Fibroblast of lung (primary cell): ENCODE data around the gene MTA1. TPM values are rescaled to one million over a fixed set of nuclear protein-coding genes. Genes with fewer than 3 reads are reported as not detected.

Experiments used
- DNase-seq, 2 donors: peaks; one replicate each; pipeline versions ENCODE4 v3.0.0 to v3.0.0-alpha.2; 2010; ENCODE audit warnings: low read depth in 2 of 2
- H2AFZ ChIP-seq: 2 replicates; pipeline ENCODE4 v1.5.1; 2012; ENCODE audit warnings: low read length, control low read depth, inconsistent platforms
- H3K27ac ChIP-seq: 2 replicates; pipeline ENCODE4 v1.5.1; 2011; ENCODE audit warnings: low read length, control low read depth; ENCODE audit not compliant: insufficient read depth
- H3K27me3 ChIP-seq: 2 replicates; pipeline ENCODE4 v1.5.1; 2011; ENCODE audit warnings: mild to moderate bottlenecking, low read length; ENCODE audit not compliant: control insufficient read depth, insufficient read depth
- H3K36me3 ChIP-seq: 2 replicates; pipeline ENCODE4 v1.5.1; 2011; ENCODE audit warnings: low read length; ENCODE audit not compliant: control insufficient read depth, insufficient read depth
- H3K4me1 ChIP-seq: 2 replicates; pipeline ENCODE4 v1.5.1; 2011; ENCODE audit warnings: low read length; ENCODE audit not compliant: control insufficient read depth, insufficient read depth; ENCODE audit errors: extremely low read depth
- H3K4me2 ChIP-seq: 2 replicates; pipeline ENCODE4 v1.5.1; 2011; ENCODE audit warnings: low read length, control low read depth; ENCODE audit not compliant: insufficient read depth; ENCODE audit errors: extremely low read depth
- H3K4me3 ChIP-seq, 4 experiments: fragments of 200-600 bp in 1 of 4; sonication (generic) in 1 of 4; replicated peaks in 1 of 4; 2 replicates each; pipeline ENCODE4 v1.5.1; 2011 to 2016; ENCODE audit warnings: low read length in 4 of 4, low read depth in 3 of 4, mild to moderate bottlenecking in 3 of 4, control low read depth in 2 of 4, inconsistent platforms in 1 of 4, mixed read lengths in 1 of 4; ENCODE audit not compliant: insufficient read depth in 1 of 4; ENCODE audit errors: control extremely low read depth in 1 of 4
- H3K79me2 ChIP-seq: 2 replicates; pipeline ENCODE4 v1.5.1; 2012; ENCODE audit warnings: mild to moderate bottlenecking, low read length, inconsistent platforms; ENCODE audit not compliant: control insufficient read depth, insufficient read depth
- H3K9ac ChIP-seq: 2 replicates; pipeline ENCODE4 v1.5.1; 2011; ENCODE audit warnings: mild to moderate bottlenecking, low read length, control low read depth; ENCODE audit not compliant: insufficient read depth
- H3K9me3 ChIP-seq: 2 replicates; pipeline ENCODE4 v1.5.1; 2012; ENCODE audit warnings: low read depth, low read length; ENCODE audit not compliant: control insufficient read depth, insufficient read depth
- H4K20me1 ChIP-seq: 2 replicates; pipeline ENCODE4 v1.5.1; 2011; ENCODE audit warnings: low read length; ENCODE audit not compliant: control insufficient read depth, insufficient read depth; ENCODE audit errors: extremely low read depth
- EZH2 ChIP-seq: IDR thresholded peaks from 2 replicates; pipeline ENCODE4 v1.5.1; 2012; ENCODE audit warnings: low read length, control low read depth, mild to moderate bottlenecking; ENCODE audit errors: missing control alignments
- polyA plus RNA-seq, 2 donors: library from polyadenylated mRNA; depleted of rRNA in 1 of 2; stranded (reverse) in 1 of 2; unstranded in 1 of 2; fragments of >200 nt; gene quantifications; 2 replicates each; pipeline ENCODE4 v1.2.1, GENCODE V29; 2011 to 2012; ENCODE audit warnings: missing spikeins in 1 of 2
- total RNA-seq: library from RNA; depleted of rRNA; stranded (reverse); fragments of >200 nt; gene quantifications from 2 replicates; pipeline ENCODE4 v1.2.1, GENCODE V29; 2014
- TF ChIP-seq, protein P1 (sequence below), 2 donors: IDR thresholded peaks in 1 of 2; conservative IDR thresholded peaks in 1 of 2; 1 replicate in 1 of 2; 2 replicates in 1 of 2; pipeline ENCODE4 v1.5.1; 2011 to 2012; ENCODE audit warnings: low read length in 2 of 2, control low read depth in 1 of 2, inconsistent platforms in 1 of 2, low read depth in 1 of 2, mild to moderate bottlenecking in 1 of 2

The MTA1 gene
- total and polyA plus RNA-seq, 2 donors (not counting 1 experiment from before 2014, with no cell fraction given), result 28.6 to 29.7 TPM

DNA sequence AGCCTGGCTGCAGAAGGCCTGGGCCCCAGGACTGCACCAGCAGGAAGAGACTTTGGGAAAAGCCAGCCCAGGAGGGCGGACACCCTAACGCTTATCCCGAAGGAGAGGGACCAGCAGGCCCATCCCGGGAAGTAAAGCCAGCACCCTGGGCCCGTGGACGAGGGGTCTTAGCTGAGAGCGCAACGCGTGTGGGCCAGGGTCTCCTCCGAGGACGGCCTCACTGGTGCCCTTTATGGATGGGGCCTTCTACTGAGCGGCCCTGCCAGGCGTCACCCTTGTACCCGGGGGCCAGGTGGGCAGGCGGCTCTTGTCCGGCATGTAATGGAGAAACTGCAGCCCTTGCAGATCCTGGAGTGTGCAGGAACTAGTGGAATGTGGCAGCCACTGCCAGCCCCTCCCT lies 85.5 kb downstream of the MTA1 start:
- no peaks in the 10 kb centered on the region for H3K9me3 ChIP-seq
- TF ChIP-seq EZH2, result no peak
- TF ChIP-seq, protein P1, sequence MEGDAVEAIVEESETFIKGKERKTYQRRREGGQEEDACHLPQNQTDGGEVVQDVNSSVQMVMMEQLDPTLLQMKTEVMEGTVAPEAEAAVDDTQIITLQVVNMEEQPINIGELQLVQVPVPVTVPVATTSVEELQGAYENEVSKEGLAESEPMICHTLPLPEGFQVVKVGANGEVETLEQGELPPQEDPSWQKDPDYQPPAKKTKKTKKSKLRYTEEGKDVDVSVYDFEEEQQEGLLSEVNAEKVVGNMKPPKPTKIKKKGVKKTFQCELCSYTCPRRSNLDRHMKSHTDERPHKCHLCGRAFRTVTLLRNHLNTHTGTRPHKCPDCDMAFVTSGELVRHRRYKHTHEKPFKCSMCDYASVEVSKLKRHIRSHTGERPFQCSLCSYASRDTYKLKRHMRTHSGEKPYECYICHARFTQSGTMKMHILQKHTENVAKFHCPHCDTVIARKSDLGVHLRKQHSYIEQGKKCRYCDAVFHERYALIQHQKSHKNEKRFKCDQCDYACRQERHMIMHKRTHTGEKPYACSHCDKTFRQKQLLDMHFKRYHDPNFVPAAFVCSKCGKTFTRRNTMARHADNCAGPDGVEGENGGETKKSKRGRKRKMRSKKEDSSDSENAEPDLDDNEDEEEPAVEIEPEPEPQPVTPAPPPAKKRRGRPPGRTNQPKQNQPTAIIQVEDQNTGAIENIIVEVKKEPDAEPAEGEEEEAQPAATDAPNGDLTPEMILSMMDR (conservative IDR thresholded peaks at IDR 0.05 in 1 of 2, IDR thresholded peaks at IDR 0.05 in 1 of 2; ENCODE audit: low read depth in 1 of 2, low read length in 2 of 2), result no peak
- no peaks in the 10 kb centered on the region for H3K27me3 ChIP-seq
- no peak overlapping the region for H3K4me2 ChIP-seq
- no peaks in the 10 kb centered on the region for H3K4me1 ChIP-seq
- H3K4me3 ChIP-seq, result no peak overlapping the region
- no peak overlapping the region for H2AFZ ChIP-seq
- no peaks in the 10 kb centered on the region for H3K36me3 ChIP-seq
- no peaks in the 10 kb centered on the region for H3K79me2 ChIP-seq
- no peak for DNase-seq
- H3K27ac ChIP-seq, result no peak overlapping the region
- H3K9ac ChIP-seq, result no peak overlapping the region
- no peaks in the 10 kb centered on the region for H4K20me1 ChIP-seq

DNA sequence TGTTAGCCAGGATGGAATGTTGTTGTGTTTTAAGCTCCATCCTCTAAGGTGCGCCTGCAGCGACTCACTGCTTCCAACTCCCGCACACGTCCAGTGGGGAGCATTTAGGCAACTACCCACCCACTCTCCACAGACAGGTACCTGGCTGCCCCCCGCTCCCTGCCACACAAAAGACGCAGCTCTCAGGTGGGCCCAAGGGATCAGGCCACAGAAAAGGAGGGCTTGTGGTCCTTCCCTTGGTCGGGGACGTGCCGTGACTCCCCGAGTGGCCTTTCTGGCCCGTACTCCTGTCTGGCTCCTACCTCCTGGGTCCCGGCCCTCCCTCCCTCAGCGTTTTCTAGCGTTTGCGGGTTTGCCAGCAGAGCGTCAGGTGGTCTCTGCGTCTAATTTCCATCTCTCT lies 87.6 kb downstream of the MTA1 start:
- DNase-seq, result no peak
- Histone ChIP-seq H3K9me3 (no peaks in the 10 kb centered on the region), H3K4me1 (no peaks in the 10 kb centered on the region), H3K4me2 (no peak overlapping the region), H3K27ac (no peak overlapping the region), H3K27me3 (no peaks in the 10 kb centered on the region), H3K9ac (no peak overlapping the region), H3K79me2 (no peaks in the 10 kb centered on the region), H3K36me3 (no peaks in the 10 kb centered on the region), H3K4me3 (no peak overlapping the region), H4K20me1 (no peaks in the 10 kb centered on the region), H2AFZ (no peak overlapping the region)
- no peak for TF ChIP-seq EZH2
- TF ChIP-seq, protein P1 (conservative IDR thresholded peaks at IDR 0.05 in 1 of 2, IDR thresholded peaks at IDR 0.05 in 1 of 2; ENCODE audit: low read depth in 1 of 2, low read length in 2 of 2), result no peak

DNA sequence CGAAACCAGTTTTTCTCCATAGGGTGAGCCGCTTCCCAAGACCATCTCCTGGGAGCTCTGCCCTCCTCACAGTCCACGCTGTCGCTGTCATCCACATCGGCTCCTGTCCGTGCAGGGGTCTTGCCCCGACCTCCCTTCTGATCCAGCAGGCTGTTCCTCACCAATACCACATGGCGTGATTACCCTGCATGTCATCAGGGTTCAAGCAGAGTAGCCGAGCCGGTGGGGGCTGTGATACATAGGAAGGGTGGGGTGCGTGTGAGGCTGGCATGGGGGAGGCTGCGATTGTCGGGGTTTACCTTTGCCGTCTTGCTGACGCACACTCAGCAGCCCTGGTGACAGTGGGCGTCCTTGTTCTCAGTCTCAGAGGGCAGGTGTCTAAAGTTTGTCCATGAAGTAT lies 88.4 kb downstream of the MTA1 start:
- Histone ChIP-seq H3K79me2 (no peaks in the 10 kb centered on the region), H3K9me3 (no peaks in the 10 kb centered on the region), H3K27ac (no peak overlapping the region), H3K4me2 (no peak overlapping the region), H3K36me3 (no peaks in the 10 kb centered on the region), H3K9ac (no peak overlapping the region), H3K4me1 (no peaks in the 10 kb centered on the region), H2AFZ (no peak overlapping the region), H4K20me1 (no peaks in the 10 kb centered on the region), H3K27me3 (no peaks in the 10 kb centered on the region), H3K4me3 (no peak overlapping the region)
- TF ChIP-seq, protein P1 (conservative IDR thresholded peaks at IDR 0.05 in 1 of 2, IDR thresholded peaks at IDR 0.05 in 1 of 2; ENCODE audit: low read depth in 1 of 2, low read length in 2 of 2), result no peak
- no peak for TF ChIP-seq EZH2
- no peak for DNase-seq
